ENCODE data around the gene TUBB. TPM values are rescaled to one million over a fixed set of nuclear protein-coding genes. Genes with fewer than 3 reads are reported as not detected.

The TUBB gene
- 127 and 264 TPM in 2 replicates for total RNA-seq (2011; cell fraction: chromatin; rRNA removed; ENCODE audit: low replicate concordance)
- 272 and 276 TPM in 2 replicates for total RNA-seq (2011; cell fraction: nucleolus; rRNA removed)
- total RNA-seq (2011; cell fraction: nucleoplasm; rRNA removed), result 270 and 313 TPM in 2 replicates
- 1,062 and 1,409 TPM in 2 replicates for total RNA-seq (2014; rRNA removed)
- total RNA-seq (2014; rRNA removed; fragmentation: Illumina TruSeq; extraction: Trizol), result 863 and 971 TPM in 2 replicates
- total RNA-seq (2015; rRNA removed; fragmentation: Illumina TruSeq; extraction: Trizol), result 1,443 and 1,478 TPM in 2 replicates
- 1,495 and 1,529 TPM in 2 replicates for total RNA-seq (2021)
- polyA plus RNA-seq (2011; rRNA removed), result 2,369 and 2,705 TPM in 2 replicates
- polyA plus RNA-seq (2011; cell fraction: cytosol; rRNA removed), result 2,776 and 3,265 TPM in 2 replicates
- 619 and 708 TPM in 2 replicates for polyA plus RNA-seq (2011; cell fraction: nucleus; rRNA removed)
- 1,523 and 1,878 TPM in 2 replicates for polyA plus RNA-seq (2012)
- 2,541 and 2,870 TPM in 2 replicates for polyA plus RNA-seq (2014; fragmentation: Illumina TruSeq; extraction: Trizol)
- 1,000 to 10,000 TPM; 1,106 to 1,864 TPM for polyA plus RNA-seq (2014; fragmentation: Nextera tagmentation; extraction: Ambion mirVana)
- 1,462 and 1,903 TPM in 2 replicates for polyA plus RNA-seq (2014; rRNA removed)
- 1,764 and 2,070 TPM in 2 replicates for polyA minus RNA-seq (2011; rRNA and poly(A)+ RNA removed)
- polyA minus RNA-seq (2011; cell fraction: cytosol; rRNA and poly(A)+ RNA removed), result 880 and 960 TPM in 2 replicates
- 140 and 261 TPM in 2 replicates for polyA minus RNA-seq (2011; cell fraction: nucleus; rRNA and poly(A)+ RNA removed)
- Bru-seq, nascent RNA, result percentile 100 among the genes with signal in this experiment
- BruChase-seq, experiment 1, labeled RNA remaining after a 2-hour chase, result percentile 100 among the genes with signal in this experiment
- BruChase-seq, experiment 2, labeled RNA remaining after a 6-hour chase, result percentile 100 among the genes with signal in this experiment
- long read RNA-seq, experiment 1, transcript TUBB-205 (4 exons, 2,670 nt), result major isoform, 5,215 of 8,818 reads
- long read RNA-seq, experiment 1, transcript TUBB-206 (4 exons, 2,632 nt), result minor isoform, 20 of 8,818 reads
- long read RNA-seq, experiment 1, partial matches to known transcripts, result 3,540 of 8,818 reads
- long read RNA-seq, experiment 1, other reads (novel, unspliced or antisense), result 41 of 8,818 reads
- long read RNA-seq, experiment 2, transcript TUBB-205 (4 exons, 2,670 nt), result major isoform, 2,506 of 3,243 reads
- long read RNA-seq, experiment 2, transcript TUBB-206 (4 exons, 2,632 nt), result minor isoform, 5 of 3,243 reads
- long read RNA-seq, experiment 2, partial matches to known transcripts, result 77 of 3,243 reads
- long read RNA-seq, experiment 2, other reads (novel, unspliced or antisense), result 655 of 3,243 reads
- long read RNA-seq, experiment 3, transcript TUBB-205 (4 exons, 2,670 nt), result major isoform, 4,972 of 5,121 reads
- long read RNA-seq, experiment 3, transcript TUBB-206 (4 exons, 2,632 nt), result minor isoform, 6 of 5,121 reads
- long read RNA-seq, experiment 3, partial matches to known transcripts, result 14 of 5,121 reads
- long read RNA-seq, experiment 3, other reads (novel, unspliced or antisense), result 129 of 5,121 reads

GRCh38 chr6:30719791-30720737 is at the start of gene TUBB:
Gene TUBB, plus strand, starts transcription at chr6:30720352. Its CDS starts 155 bp downstream, at chr6:30720507.
- peaks cover 36% of the 10 kb centered on the region for H4K20me1 ChIP-seq (replicated peaks; ENCODE audit: control insufficient read depth, insufficient read depth, low read length)
- in situ Hi-C loops (cut with MboI) (loop anchor here (5.0 to 10.0 kb wide), 2 partner anchors 45 to 238 kb away; partner anchors contain the start of gene DHX16), intact Hi-C loops (cut with micrococcal nuclease) (loop anchor here (1.0 to 2.0 kb wide), 4 partner anchors 23 to 163 kb away; partner anchors contain the start of genes FLOT1, GNL1, PPP1R18 and PRR3)
- peaks cover 24 to 25% of the 10 kb centered on the region in 2 experiments for H3K4me1 ChIP-seq (replicated peaks in 1 of 2; ENCODE audit: control insufficient read depth in 2 of 2, insufficient read depth in 2 of 2, low read length in 2 of 2)
- WGBS (ENCODE audit: insufficient coverage, low coverage, missing lambda C conversion rate), result 1% methylated on average over 36 of the region's 38 CpGs
- ChIA-PET POLR2A (interaction anchor here (0.6 to 27.1 kb wide), 12 partner anchors 9 to 175 kb away, joined by 3 to 524 read pairs (median 4); partner anchors contain the start of genes DHX16 and NRM), CTCF (ENCODE audit: low intra/inter-chr PET ratio) (interaction anchor here (0.9 to 5.0 kb wide), 2 partner anchors 40 to 48 kb away, joined by 3 to 92 read pairs; partner anchors contain the start of gene DHX16)
- H3K9me1 ChIP-seq (ENCODE audit: control insufficient read depth, insufficient read depth, low read length), result no peaks in the 10 kb centered on the region
- H3K27ac ChIP-seq (ENCODE audit: extremely low read depth, low read depth, low read length), result peak within 1 kb of the TSS; percentile 95
- H2AFZ ChIP-seq (ENCODE audit: low read depth, low read length), result peak within 1 kb of the TSS; percentile 75
- H3K4me2 ChIP-seq (ENCODE audit: insufficient read depth, low read length), result peak within 1 kb of the TSS; percentile 86
- H3K9me3 ChIP-seq (replicated peaks; ENCODE audit: control insufficient read depth, insufficient read depth, low read depth, low read length), result no peaks in the 10 kb centered on the region
- peak within 1 kb of the TSS; percentile 96 for H3K9ac ChIP-seq (ENCODE audit: insufficient read depth in 1 of 2, low read depth in 2 of 2, low read length in 2 of 2)
- DNase-seq (ENCODE audit: extremely low read depth in 1 of 4, low spot score in 3 of 4) (peak; percentile 83 to 100 (median 88)), ATAC-seq (peak; percentile 78), FAIRE-seq (peak; percentile 93)
- peaks cover 38% of the 10 kb centered on the region for H3K36me3 ChIP-seq (ENCODE audit: control insufficient read depth, insufficient read depth, low read length)
- BruUV-seq (replicated peaks), result TSS peak; percentile 45
- H3K79me2 ChIP-seq (ENCODE audit: control insufficient read depth, insufficient read depth, low read length), result peaks cover 92% of the 10 kb centered on the region
- no peaks in the 10 kb centered on the region for H3K27me3 ChIP-seq (ENCODE audit: control insufficient read depth in 2 of 2, insufficient read depth in 2 of 2, low read length in 2 of 2)
- peak within 1 kb of the TSS; percentile 89 for H3K4me3 ChIP-seq
- TF ChIP-seq, protein P1, sequence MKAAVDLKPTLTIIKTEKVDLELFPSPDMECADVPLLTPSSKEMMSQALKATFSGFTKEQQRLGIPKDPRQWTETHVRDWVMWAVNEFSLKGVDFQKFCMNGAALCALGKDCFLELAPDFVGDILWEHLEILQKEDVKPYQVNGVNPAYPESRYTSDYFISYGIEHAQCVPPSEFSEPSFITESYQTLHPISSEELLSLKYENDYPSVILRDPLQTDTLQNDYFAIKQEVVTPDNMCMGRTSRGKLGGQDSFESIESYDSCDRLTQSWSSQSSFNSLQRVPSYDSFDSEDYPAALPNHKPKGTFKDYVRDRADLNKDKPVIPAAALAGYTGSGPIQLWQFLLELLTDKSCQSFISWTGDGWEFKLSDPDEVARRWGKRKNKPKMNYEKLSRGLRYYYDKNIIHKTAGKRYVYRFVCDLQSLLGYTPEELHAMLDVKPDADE (conservative IDR thresholded peaks at IDR 0.05; ENCODE audit: control insufficient read depth, low read depth, low read length), result no peak; the same call in 1 of the 2 replicates
- TF ChIP-seq ZNF511 (CRISPR knock-in tag; IDR thresholded peaks at IDR 0.05) (no peak), ARID1B (IDR thresholded peaks at IDR 0.05) (peak; percentile 5; the same call in 1 of the 2 replicates), ZEB2 (IDR thresholded peaks at IDR 0.05) (peak; percentile 19; the same call in 1 of the 2 replicates), ZBTB17 (CRISPR knock-in tag; IDR thresholded peaks at IDR 0.05) (peak; percentile 63), SRSF7 (optimal IDR thresholded peaks at IDR 0.05; ENCODE audit: low read depth, low read length) (no peak), MTA1 (IDR thresholded peaks at IDR 0.05; ENCODE audit: borderline replicate concordance) (peak; percentile 58; the same call in 1 of the 2 replicates), SMAD2 (IDR thresholded peaks at IDR 0.05; ENCODE audit: low read depth, low read length) (no peak), GATA2 (CRISPR knock-in tag; IDR thresholded peaks at IDR 0.05) (no peak), ZSCAN32 (CRISPR knock-in tag; IDR thresholded peaks at IDR 0.05) (no peak), NFATC3 (IDR thresholded peaks at IDR 0.05) (peak; percentile 88), ZC3H8 (IDR thresholded peaks at IDR 0.05) (peak; percentile 45; the same call in 1 of the 2 replicates), CREBBP (IDR thresholded peaks at IDR 0.05; ENCODE audit: low read depth, low read length) (no peak), RBM39 (optimal IDR thresholded peaks at IDR 0.05; ENCODE audit: low read depth, low read length) (no peak)

Data from K562 (cell line).